Right hindlimb (tissue), 1 donor: Measurements from ENCODE around the gene LRRN4CL.
"Not testable (repeated sequence)": the region's sequence is repeated elsewhere in the genome, so short reads cannot be mapped to it uniquely, and the experiment has no call there.

Source experiments
- DNase-seq: peaks from one replicate; pipeline ENCODE4 v3.0.0-alpha.2; 2018

The LRRN4CL gene

GRCh38 chr11:62689421-62690183 lies at the start of gene LRRN4CL:
Gene LRRN4CL, minus strand, starts transcription at chr11:62689530. Its CDS starts 1,022 bp downstream, at chr11:62688508.
- DNase-seq, result peak; percentile 89

GRCh38 chr11:62737196-62737595 lies 47.9 kb upstream of the LRRN4CL start:
- no peak for DNase-seq

- no peak for DNase-seq
These were observed 43.5 kb upstream of the LRRN4CL start for GRCh38 chr11:62732830-62733229.

GRCh38 chr11:62730076-62730475 lies 40.7 kb upstream of the LRRN4CL start:
- DNase-seq, result not testable (repeated sequence)

- peak; percentile 94 for DNase-seq
These were observed 39.0 kb upstream of the LRRN4CL start, which contains the start of gene TTC9C for GRCh38 chr11:62728171-62728988. Gene TTC9C, plus strand, starts transcription at chr11:62728486. Its CDS starts 363 bp downstream, at chr11:62728849.

- DNase-seq, result peak; percentile 93
These were observed 38.5 kb upstream of the LRRN4CL start for GRCh38 chr11:62727872-62728170.

GRCh38 chr11:62727165-62727871 lies 38.0 kb upstream of the LRRN4CL start, which contains the start of gene HNRNPUL2:
Gene HNRNPUL2, minus strand, starts transcription at chr11:62727457. Its CDS starts 301 bp downstream, at chr11:62727156.
- DNase-seq, result peak; percentile 99

- DNase-seq, result no peak
These were observed 37.5 kb upstream of the LRRN4CL start for GRCh38 chr11:62726915-62727164.

- DNase-seq, result no peak
These were observed 37.0 kb upstream of the LRRN4CL start for GRCh38 chr11:62726156-62726914.

GRCh38 chr11:62725646-62726045 lies 36.3 kb upstream of the LRRN4CL start:
- no peak for DNase-seq

- DNase-seq, result no peak
These were observed 34.8 kb upstream of the LRRN4CL start for GRCh38 chr11:62724171-62724570.

- no peak for DNase-seq
These were observed 32.7 kb upstream of the LRRN4CL start for GRCh38 chr11:62721994-62722393.

- DNase-seq, result no peak
These were observed 30.1 kb upstream of the LRRN4CL start for GRCh38 chr11:62719302-62719978.

GRCh38 chr11:62716816-62717215 lies 27.5 kb upstream of the LRRN4CL start:
- no peak for DNase-seq

GRCh38 chr11:62716206-62716605 lies 26.9 kb upstream of the LRRN4CL start:
- no peak for DNase-seq

- no peak for DNase-seq
These were observed 26.1 kb upstream of the LRRN4CL start for GRCh38 chr11:62715150-62716130.

- DNase-seq, result no peak
These were observed 24.0 kb upstream of the LRRN4CL start for GRCh38 chr11:62713343-62713742.

GRCh38 chr11:62712861-62713260 lies 23.5 kb upstream of the LRRN4CL start:
- DNase-seq, result no peak

GRCh38 chr11:62712276-62712812 lies 23.0 kb upstream of the LRRN4CL start:
- DNase-seq, result no peak

GRCh38 chr11:62710001-62710345 lies 20.6 kb upstream of the LRRN4CL start:
- DNase-seq, result no peak
